ENCODE data around the gene ZNF844. TPM values are rescaled to one million over a fixed set of nuclear protein-coding genes. Genes with fewer than 3 reads are reported as not detected.

ZNF844 gene
- total and polyA plus RNA-seq, 2 of the 8 experiments (the other 6 are each of a cell fraction or from before 2014, with no cell fraction given), result 3.1 to 9.8 TPM

DNA sequence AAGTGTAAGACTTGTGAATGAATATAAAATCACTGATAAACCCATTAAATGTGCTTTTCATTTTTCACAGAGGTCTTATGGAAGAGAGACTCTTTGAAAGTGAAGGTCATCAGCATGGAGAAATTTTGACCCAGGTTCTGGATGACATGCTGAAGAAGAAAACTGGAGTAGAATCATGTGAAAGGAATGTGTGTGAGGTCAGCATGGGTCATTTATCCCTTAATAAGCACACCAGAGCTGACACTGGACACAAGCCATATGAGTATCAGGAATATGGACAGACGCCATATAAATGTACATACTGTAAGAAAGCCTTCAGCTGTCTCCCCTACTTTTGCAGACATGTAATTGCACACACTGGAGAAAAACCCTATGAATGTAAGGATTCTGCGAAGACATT is 46.6 kb downstream of the ZNF844 start:
- H2BK120ac ChIP-seq (replicated peaks; ENCODE audit: low read depth, low read length), result no peak overlapping the region
- H3K9me3 ChIP-seq (ENCODE audit: insufficient read depth in 2 of 2, low read depth in 1 of 2, low read length in 1 of 2), result peaks cover 62 to 63% of the 10 kb centered on the region in 2 experiments
- TF ChIP-seq CEBPB (IDR thresholded peaks at IDR 0.05; ENCODE audit: low read depth, low read length) (no peak), POLR2A (IDR thresholded peaks at IDR 0.05; ENCODE audit: control extremely low read depth in 1 of 2, low read depth in 2 of 2, low read length in 2 of 2) (no peak), JUND (IDR thresholded peaks at IDR 0.05; ENCODE audit: low read length) (no peak), CTBP2 (IDR thresholded peaks at IDR 0.05; ENCODE audit: borderline replicate concordance, insufficient read depth, insufficient read length, low read length) (no peak), EGR1 (IDR thresholded peaks at IDR 0.05; ENCODE audit: borderline replicate concordance, low read depth, low read length) (no peak), TAF7 (optimal IDR thresholded peaks at IDR 0.05; ENCODE audit: borderline replicate concordance, low read depth, low read length) (no peak)
- TF ChIP-seq, protein P1, sequence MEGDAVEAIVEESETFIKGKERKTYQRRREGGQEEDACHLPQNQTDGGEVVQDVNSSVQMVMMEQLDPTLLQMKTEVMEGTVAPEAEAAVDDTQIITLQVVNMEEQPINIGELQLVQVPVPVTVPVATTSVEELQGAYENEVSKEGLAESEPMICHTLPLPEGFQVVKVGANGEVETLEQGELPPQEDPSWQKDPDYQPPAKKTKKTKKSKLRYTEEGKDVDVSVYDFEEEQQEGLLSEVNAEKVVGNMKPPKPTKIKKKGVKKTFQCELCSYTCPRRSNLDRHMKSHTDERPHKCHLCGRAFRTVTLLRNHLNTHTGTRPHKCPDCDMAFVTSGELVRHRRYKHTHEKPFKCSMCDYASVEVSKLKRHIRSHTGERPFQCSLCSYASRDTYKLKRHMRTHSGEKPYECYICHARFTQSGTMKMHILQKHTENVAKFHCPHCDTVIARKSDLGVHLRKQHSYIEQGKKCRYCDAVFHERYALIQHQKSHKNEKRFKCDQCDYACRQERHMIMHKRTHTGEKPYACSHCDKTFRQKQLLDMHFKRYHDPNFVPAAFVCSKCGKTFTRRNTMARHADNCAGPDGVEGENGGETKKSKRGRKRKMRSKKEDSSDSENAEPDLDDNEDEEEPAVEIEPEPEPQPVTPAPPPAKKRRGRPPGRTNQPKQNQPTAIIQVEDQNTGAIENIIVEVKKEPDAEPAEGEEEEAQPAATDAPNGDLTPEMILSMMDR (IDR thresholded peaks at IDR 0.05; ENCODE audit: control extremely low read depth in 1 of 3, insufficient read depth in 1 of 3, low read depth in 1 of 3, low read length in 3 of 3), result no peak
- ChIA-PET POLR2A (ENCODE audit: partially characterized antibody) (interaction anchor here (0.7 to 1.8 kb wide), 3 partner anchors 9 to 30 kb away, joined by 3 to 5 read pairs (median 4); partner anchors contain the start of gene ZNF20), CTCF (ENCODE audit: partially characterized antibody) (interaction anchor here (1.0 to 1.6 kb wide), 3 partner anchors 15 to 21 kb away, joined by 3 to 4 read pairs (median 4); no protein-coding TSS in a partner anchor)
- peaks cover 0 to 23% of the 10 kb centered on the region in 2 experiments; a peak in 2 of 4 replicates for H3K79me2 ChIP-seq (ENCODE audit: control insufficient read depth in 1 of 2, insufficient read depth in 2 of 2, low read length in 2 of 2)
- H3K14ac ChIP-seq (ENCODE audit: insufficient read length), result no peak overlapping the region
- no peak overlapping the region for H2BK15ac ChIP-seq (ENCODE audit: low read length)
- H3K4me1 ChIP-seq (replicated peaks in 1 of 4; ENCODE audit: control insufficient read depth in 3 of 4, insufficient read depth in 4 of 4, low read length in 3 of 4), result no peaks in the 10 kb centered on the region
- H3K9ac ChIP-seq (replicated peaks in 1 of 4; ENCODE audit: extremely low read depth in 1 of 4, low read depth in 3 of 4, low read length in 3 of 4), result no peak overlapping the region
- no peaks in the 10 kb centered on the region for H4K20me1 ChIP-seq (replicated peaks in 1 of 2; ENCODE audit: control insufficient read depth in 1 of 2, insufficient read depth in 2 of 2, low read length in 2 of 2)
- H4K8ac ChIP-seq (ENCODE audit: extremely low read depth, insufficient read depth, low read length), result no peak overlapping the region
- H3K4me3 ChIP-seq (ENCODE audit: extremely low read depth in 1 of 4, insufficient read depth in 2 of 4, low read depth in 3 of 4, low read length in 4 of 4), result peak overlapping the region in 1 of 4 experiments; percentile 26; a peak in 2 of 8 replicates
- H2AFZ ChIP-seq (ENCODE audit: low read length), result no peak overlapping the region
- H3K18ac ChIP-seq (ENCODE audit: extremely low read depth, low read length), result no peak overlapping the region
- H3K23ac ChIP-seq (ENCODE audit: insufficient read length), result no peak overlapping the region
- no peak overlapping the region for H2BK5ac ChIP-seq (ENCODE audit: low read depth, low read length)
- H3K79me1 ChIP-seq (ENCODE audit: low read depth, low read length), result no peaks in the 10 kb centered on the region
- no peak overlapping the region for H3K27ac ChIP-seq (ENCODE audit: low read depth, low read length)
- no peak overlapping the region for H2BK20ac ChIP-seq (ENCODE audit: low read length)
- H3K4ac ChIP-seq (replicated peaks; ENCODE audit: insufficient read length, low read depth, low read length), result no peak overlapping the region
- DNase-seq (ENCODE audit: low read depth in 1 of 2, low spot score in 2 of 2) (no peak), FAIRE-seq (no peak)
- no peak overlapping the region for H3K56ac ChIP-seq (replicated peaks; ENCODE audit: insufficient read length, low read depth, low read length)
- H3K23me2 ChIP-seq (ENCODE audit: low read depth, low read length), result no peaks in the 10 kb centered on the region
- H4K5ac ChIP-seq (ENCODE audit: insufficient read length, low read depth, low read length), result no peak overlapping the region
- no peak overlapping the region for H2BK12ac ChIP-seq (ENCODE audit: low read depth, low read length)
- H3K27me3 ChIP-seq (replicated peaks in 1 of 4; ENCODE audit: control insufficient read depth in 3 of 4, extremely low read depth in 1 of 4, insufficient read depth in 3 of 4, low read length in 3 of 4), result no peaks in the 10 kb centered on the region
- H3K36me3 ChIP-seq (ENCODE audit: control insufficient read depth in 2 of 4, insufficient read depth in 4 of 4, low read length in 3 of 4), result peaks cover 19 to 85% (median 49%) of the 10 kb centered on the region in 4 experiments
- H2AK5ac ChIP-seq (ENCODE audit: low read depth, low read length), result no peak overlapping the region
- WGBS, 2 experiments (ENCODE audit: extremely low coverage in 1 of 2, insufficient coverage in 1 of 2, insufficient read length in 1 of 2, insufficient replicate concordance in 2 of 2, low coverage in 1 of 2, low lambda C conversion rate in 2 of 2, missing lambda C conversion rate in 1 of 2), result 43% methylated on average over 2 of the region's 2 CpGs; no CpG with 5 or more reads in 1 of the 2 experiments
- H3K4me2 ChIP-seq (ENCODE audit: insufficient read depth in 1 of 2, low read depth in 2 of 2, low read length in 2 of 2), result no peak overlapping the region
- H4K91ac ChIP-seq (replicated peaks; ENCODE audit: insufficient read length, low read length), result no peak overlapping the region

Data from H1 (cell line).